ENCODE results near the gene SUN2.
A peak's percentile ranks its signal among the peaks of the same experiment; 100 is the strongest.

SUN2 gene

GRCh38 chr22:38713921-38714320 lies 41.9 kb downstream of the SUN2 start:
- no peak for DNase-seq

GRCh38 chr22:38712486-38713207 lies 43.2 kb downstream of the SUN2 start:
- no peak for DNase-seq

- no peak for DNase-seq
These were observed 44.9 kb downstream of the SUN2 start for GRCh38 chr22:38710866-38711265.

- DNase-seq: no peak
These were observed 45.4 kb downstream of the SUN2 start for GRCh38 chr22:38710351-38710750.

GRCh38 chr22:38709306-38709705 lies 46.5 kb downstream of the SUN2 start:
- no peak for DNase-seq

GRCh38 chr22:38707984-38708383 lies 47.8 kb downstream of the SUN2 start:
- DNase-seq: no peak

- DNase-seq: no peak
These were observed 48.5 kb downstream of the SUN2 start for GRCh38 chr22:38707346-38707745.

GRCh38 chr22:38706901-38707195 lies 49.0 kb downstream of the SUN2 start:
- no peak for DNase-seq

GRCh38 chr22:38706101-38706900 lies 49.5 kb downstream of the SUN2 start:
- DNase-seq: peak; percentile 37 to 46

- peak; percentile 97 for DNase-seq
These were observed 50.3 kb downstream of the SUN2 start, which contains the start of gene GTPBP1 for GRCh38 chr22:38705235-38706100. TSS of gene GTPBP1 (plus strand) at chr22:38705944. CDS start at chr22:38705956, 12 bp downstream.

- DNase-seq: no peak
These were observed 51.1 kb downstream of the SUN2 start for GRCh38 chr22:38704654-38705234.

- DNase-seq: peak; percentile 96 to 98
These were observed 54.8 kb downstream of the SUN2 start, which contains the start of gene JOSD1 for GRCh38 chr22:38700789-38701628. TSS of gene JOSD1 (minus strand) at chr22:38700943. CDS start at chr22:38699987, 956 bp downstream.

- no peak for DNase-seq
These were observed 55.5 kb downstream of the SUN2 start for GRCh38 chr22:38700270-38700788.

- no peak for DNase-seq
These were observed 56.0 kb downstream of the SUN2 start for GRCh38 chr22:38699784-38700183.

GRCh38 chr22:38699143-38699542 lies 56.7 kb downstream of the SUN2 start:
- no peak for DNase-seq

GRCh38 chr22:38698407-38699094 lies 57.2 kb downstream of the SUN2 start:
- no peak for DNase-seq

GRCh38 chr22:38697425-38698089 lies 58.2 kb downstream of the SUN2 start:
- no peak for DNase-seq

- peak; percentile 45 to 56 for DNase-seq
These were observed 59.0 kb downstream of the SUN2 start for GRCh38 chr22:38696606-38697424.

GRCh38 chr22:38694940-38695339 lies 60.9 kb downstream of the SUN2 start:
- no peak for DNase-seq

GRCh38 chr22:38694049-38694448 lies 61.7 kb downstream of the SUN2 start:
- DNase-seq: no peak

Measured in activated CD4-positive, alpha-beta T cell treated with anti-CD3 and anti-CD28 coated beads for 4 hours (primary cell).